SIG-M5 (cell line): Measurements from ENCODE around the gene RFT1.
A peak's percentile ranks its signal among the peaks of the same experiment; 100 is the strongest.

Experiments
- DNase-seq: peaks from one replicate; lab custom pipeline; 2025; lab: John Stamatoyannopoulos, UW

The RFT1 gene

DNA sequence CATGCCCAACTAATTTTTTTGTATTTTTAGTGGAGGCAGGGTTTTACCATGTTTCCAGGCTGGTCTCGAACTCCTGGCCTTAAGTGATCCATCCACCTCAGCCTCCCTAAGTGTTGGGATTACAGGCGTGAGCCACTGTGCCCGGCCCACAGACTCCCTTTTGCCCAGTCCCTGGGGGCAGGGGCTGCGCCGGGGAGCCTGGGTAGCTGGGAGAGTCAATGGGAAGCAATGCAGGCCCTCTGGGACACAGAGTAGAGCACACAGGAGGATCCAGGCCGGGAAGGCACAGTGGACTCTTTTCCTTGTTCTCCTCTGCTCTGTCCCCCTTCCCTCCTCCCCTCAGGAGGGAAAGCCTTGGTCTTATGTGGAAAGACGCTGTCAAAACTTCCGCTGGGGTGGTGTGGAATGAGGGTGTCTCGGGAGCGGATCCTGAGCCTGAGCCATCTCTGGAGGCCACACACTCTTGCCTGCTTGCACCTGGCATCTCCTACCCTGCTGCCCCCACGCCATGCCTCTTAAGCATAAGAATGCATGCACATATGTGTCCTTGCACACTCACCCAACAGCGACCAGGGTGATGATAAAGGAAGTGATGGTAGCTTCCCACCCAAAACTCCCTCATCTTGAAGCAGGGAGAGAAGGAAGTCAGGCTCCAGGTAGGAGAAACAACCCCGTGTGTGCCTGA, 18.9 kb upstream of the RFT1 start:
- no peak for DNase-seq

DNA sequence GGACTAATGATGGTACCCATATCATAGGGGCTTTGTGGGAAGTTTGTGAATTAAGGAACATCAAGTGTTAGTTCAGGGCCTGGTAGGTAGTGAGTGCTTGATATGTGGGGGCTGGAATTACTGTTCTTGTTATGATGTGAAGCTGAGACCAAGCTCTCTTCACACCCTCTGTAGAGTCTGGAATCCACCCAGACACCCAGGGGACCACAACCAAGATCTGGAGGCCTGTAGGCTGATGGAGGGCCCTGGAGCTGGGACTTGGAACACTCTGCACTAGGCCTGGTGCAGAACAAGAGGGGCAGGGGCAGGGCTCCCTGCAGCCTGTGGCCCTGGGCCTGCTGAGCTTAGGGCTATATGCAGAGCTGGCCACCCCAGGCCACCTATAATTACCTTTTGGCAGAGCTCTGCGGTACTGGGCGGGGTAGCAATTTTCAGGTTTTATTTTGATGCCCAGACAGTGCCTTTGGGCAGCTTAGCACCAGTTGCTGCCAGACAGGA, 17.7 kb upstream of the RFT1 start:
- DNase-seq = no peak

- no peak for DNase-seq
Measured at GRCh38 chr3:53147151-53147902, 17.1 kb upstream of the RFT1 start.

GRCh38 chr3:53146319-53146891, 16.2 kb upstream of the RFT1 start:
- DNase-seq = no peak

DNA sequence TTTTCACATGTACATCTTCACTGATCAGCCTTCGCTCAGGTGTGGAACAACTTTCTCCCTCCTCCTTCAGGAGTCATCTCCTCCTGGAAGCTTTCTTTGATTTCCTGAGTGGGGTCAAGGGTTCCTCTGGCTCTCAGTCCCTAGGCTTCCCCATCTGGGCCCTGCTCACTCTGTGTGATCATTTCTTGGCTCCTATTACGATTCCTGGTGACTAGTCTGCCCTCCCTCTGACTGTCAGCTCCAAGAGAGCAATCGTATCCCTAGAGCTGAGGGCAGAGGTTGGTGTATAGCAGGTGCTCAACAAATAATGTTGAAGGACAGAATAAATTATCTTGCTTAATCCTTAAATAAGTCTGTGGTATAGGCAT, 15.5 kb upstream of the RFT1 start:
- no peak for DNase-seq

DNA sequence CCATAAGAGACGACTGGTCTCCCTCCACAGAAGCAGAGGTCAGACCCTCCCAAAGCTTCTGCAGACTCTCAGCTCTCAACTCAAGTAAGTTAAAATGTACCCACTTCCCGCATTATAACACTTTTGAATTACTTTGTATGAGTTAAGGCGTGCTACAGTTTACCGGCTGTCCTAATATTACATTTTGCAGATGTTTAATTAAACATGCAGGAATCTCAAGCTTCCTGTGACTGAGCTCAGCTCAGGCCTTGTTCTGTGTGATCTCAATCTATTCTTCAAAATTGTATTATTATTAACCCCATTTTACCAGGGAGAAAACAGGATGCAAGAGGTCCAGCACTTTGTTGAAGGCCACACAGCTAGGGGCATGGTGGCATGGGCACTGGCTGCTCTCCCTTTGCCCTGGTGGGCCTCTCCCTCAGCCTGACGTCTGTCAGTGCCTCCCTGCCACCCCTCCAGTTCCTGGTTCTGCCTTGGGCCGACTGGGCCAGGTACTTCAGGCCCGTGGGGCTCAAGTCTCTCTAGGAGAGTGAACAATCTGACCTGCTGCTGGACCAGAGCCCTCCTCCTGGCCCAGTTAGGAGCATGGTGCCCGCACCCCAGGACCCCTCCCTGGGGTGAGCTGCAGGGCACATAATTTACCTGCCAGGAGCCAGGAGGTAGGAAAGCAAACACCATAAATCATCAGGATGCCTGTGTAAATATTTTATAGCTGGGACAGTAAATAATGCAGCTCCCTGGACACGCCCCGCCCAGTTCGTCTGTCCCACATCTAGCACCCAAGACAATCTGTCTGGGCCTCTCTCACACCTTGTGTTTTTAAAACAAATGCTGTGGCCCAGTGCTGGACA, 14.9 kb upstream of the RFT1 start:
- DNase-seq = no peak

GRCh38 chr3:53144446-53144845, 14.2 kb upstream of the RFT1 start:
- DNase-seq = no peak

- peak; percentile 34 for DNase-seq
Measured at GRCh38 chr3:53142986-53143385, 12.8 kb upstream of the RFT1 start.

GRCh38 chr3:53140847-53141845, 10.9 kb upstream of the RFT1 start:
- DNase-seq = peak; percentile 75

GRCh38 chr3:53139906-53140846, 9.9 kb upstream of the RFT1 start:
- DNase-seq = no peak

DNA sequence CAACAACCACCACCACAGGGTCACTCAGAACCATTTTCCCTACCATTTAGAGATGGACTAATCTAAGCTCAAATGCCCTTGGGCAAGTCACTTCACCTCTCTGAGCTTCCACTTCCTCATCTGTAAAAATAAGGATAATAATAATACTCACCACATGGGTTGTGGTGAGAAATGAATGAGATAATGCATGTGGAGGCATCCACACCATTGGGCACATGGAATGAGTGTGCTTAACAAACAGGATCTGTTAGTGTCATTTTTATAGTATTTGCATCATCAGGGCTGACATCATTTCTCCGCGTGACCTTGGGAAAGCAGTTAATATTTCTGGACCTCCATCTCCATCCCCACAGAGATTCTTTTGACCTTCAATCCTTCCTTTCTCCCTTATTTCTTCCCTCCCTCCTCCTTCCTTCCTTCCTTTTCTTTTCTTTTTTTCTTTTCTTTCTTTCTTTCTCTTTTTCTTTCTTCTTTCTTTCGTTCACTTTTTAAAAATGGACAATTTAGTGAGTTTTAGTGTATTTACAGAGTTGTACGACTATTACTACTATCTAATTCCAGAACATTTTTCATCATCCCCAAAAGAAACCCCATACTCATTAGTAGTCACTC, 7.7 kb upstream of the RFT1 start:
- no peak for DNase-seq

- no peak for DNase-seq
Measured at GRCh38 chr3:53137221-53137620, 7.0 kb upstream of the RFT1 start.

- no peak for DNase-seq
Measured at GRCh38 chr3:53134631-53135232, 4.5 kb upstream of the RFT1 start.

DNA sequence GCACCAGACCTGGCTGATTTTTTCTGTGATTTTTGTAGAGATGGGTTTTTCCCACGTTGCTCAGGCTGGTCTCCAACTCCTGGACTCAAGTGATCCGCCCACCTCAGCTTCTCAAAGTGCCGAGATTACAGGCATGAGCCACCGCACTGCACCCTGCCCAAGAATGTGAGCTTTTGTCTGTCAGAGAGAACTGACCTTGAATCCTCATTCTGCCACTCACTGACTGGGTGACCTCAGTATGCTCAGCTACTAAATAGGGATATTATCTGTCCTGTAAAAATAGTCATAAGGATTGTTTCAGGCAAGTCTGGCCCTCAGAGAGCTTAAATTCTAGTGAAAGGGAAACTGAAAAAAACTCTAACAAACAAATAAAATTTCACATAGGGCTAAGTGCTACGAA, 2.1 kb upstream of the RFT1 start:
- no peak for DNase-seq

DNA sequence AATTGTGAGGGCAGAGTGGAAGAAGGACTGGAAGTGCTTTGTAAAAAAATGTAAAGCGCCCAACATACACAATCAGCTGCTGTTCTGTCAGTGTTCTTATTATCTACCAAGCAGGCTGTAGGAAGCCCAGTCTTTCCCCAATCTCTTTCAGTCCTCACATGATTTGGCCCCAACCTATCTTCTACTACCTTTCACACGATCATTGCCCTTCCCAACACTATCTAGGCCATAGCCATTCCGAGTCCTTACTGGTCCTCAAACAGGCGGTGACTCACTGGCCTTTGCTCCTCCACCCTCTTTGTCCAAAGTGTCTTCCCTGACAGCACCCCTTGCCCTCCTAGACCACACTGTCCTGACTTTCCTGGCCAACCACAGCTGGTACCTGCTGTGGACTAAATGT, 861 bp upstream of the RFT1 start:
- DNase-seq = no peak

GRCh38 chr3:53129344-53129743, 891 bp downstream of the RFT1 start:
- DNase-seq = no peak

GRCh38 chr3:53126601-53127000, 3.6 kb downstream of the RFT1 start:
- DNase-seq = no peak

DNA sequence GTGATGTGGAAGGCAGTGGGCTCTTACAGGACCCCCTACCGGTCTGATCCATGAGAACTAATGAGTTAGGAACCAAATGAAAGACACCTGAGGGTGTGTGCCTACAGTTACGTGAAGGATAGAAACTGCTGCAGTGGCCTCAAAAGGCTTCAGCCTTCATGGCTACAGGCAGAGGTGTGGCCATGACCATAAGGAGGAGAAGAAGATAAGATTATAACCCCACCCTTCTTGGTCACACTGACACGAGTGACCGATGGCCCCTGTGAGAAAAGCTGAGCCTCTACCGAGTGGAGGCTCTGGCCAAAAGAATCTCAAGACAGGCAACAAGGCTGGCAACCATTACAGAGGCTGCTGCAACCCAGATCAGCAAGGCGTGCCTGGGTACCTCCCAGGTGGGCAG, 6.3 kb downstream of the RFT1 start:
- no peak for DNase-seq

- no peak for DNase-seq
Measured at GRCh38 chr3:53123510-53123909, 6.7 kb downstream of the RFT1 start.
